Ovary (tissue), 3 donors: Measurements from ENCODE around the gene PLEKHM3.

Source experiments
- EP300 ChIP-seq: sonication (generic); formaldehyde crosslinking; IDR thresholded peaks from one replicate; pipeline ENCODE4 v1.6.1; 2017; ENCODE audit warnings: antibody characterized with exemption
- TF ChIP-seq, protein P1 (sequence below), 3 donors: fragments of 450-650 bp in 2 of 3; fragments of 200-600 bp in 1 of 3; IDR thresholded peaks; one replicate each; pipeline versions ENCODE4 v1.5.1 to v1.8.0; 2016 to 2022; ENCODE audit warnings: antibody characterized with exemption in 3 of 3, mild to moderate bottlenecking in 1 of 3
- donor health status: DM: no; HTN: no; CAD: no.

DNA sequence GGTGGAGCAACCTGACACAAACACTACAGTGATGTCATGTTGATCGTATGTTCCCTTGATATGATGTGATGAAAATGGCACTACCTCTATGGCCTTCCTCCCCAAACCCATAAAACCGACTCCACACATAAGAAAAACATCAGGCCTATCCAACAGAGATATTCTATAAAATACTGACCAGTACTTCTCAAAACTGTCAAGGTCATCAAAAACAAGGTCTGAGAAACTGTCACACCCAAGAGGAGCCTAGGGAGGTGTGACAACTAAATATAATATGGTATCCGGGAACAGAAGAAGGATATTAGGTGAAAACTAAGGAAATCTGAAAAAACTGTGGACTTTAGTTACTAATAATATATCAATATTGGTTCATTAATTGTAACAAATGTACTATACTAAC lies 169.7 kb downstream of the PLEKHM3 start:
- TF ChIP-seq, protein P1, sequence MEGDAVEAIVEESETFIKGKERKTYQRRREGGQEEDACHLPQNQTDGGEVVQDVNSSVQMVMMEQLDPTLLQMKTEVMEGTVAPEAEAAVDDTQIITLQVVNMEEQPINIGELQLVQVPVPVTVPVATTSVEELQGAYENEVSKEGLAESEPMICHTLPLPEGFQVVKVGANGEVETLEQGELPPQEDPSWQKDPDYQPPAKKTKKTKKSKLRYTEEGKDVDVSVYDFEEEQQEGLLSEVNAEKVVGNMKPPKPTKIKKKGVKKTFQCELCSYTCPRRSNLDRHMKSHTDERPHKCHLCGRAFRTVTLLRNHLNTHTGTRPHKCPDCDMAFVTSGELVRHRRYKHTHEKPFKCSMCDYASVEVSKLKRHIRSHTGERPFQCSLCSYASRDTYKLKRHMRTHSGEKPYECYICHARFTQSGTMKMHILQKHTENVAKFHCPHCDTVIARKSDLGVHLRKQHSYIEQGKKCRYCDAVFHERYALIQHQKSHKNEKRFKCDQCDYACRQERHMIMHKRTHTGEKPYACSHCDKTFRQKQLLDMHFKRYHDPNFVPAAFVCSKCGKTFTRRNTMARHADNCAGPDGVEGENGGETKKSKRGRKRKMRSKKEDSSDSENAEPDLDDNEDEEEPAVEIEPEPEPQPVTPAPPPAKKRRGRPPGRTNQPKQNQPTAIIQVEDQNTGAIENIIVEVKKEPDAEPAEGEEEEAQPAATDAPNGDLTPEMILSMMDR (IDR thresholded peaks at IDR 0.05), result no peak
- TF ChIP-seq EP300, result no peak
